GM12892 (cell line): Measurements from ENCODE around the gene ARVCF.

Experiments
- POLR2A ChIP-seq: IDR thresholded peaks from 2 replicates; pipeline ENCODE4 v1.6.1; 2011; ENCODE audit warnings: low read depth, low read length, control low read depth
- POLR2AphosphoS5 ChIP-seq: IDR thresholded peaks from 2 replicates; pipeline ENCODE4 v1.6.1; 2011; ENCODE audit warnings: low read depth, low read length, control low read depth

DNA sequence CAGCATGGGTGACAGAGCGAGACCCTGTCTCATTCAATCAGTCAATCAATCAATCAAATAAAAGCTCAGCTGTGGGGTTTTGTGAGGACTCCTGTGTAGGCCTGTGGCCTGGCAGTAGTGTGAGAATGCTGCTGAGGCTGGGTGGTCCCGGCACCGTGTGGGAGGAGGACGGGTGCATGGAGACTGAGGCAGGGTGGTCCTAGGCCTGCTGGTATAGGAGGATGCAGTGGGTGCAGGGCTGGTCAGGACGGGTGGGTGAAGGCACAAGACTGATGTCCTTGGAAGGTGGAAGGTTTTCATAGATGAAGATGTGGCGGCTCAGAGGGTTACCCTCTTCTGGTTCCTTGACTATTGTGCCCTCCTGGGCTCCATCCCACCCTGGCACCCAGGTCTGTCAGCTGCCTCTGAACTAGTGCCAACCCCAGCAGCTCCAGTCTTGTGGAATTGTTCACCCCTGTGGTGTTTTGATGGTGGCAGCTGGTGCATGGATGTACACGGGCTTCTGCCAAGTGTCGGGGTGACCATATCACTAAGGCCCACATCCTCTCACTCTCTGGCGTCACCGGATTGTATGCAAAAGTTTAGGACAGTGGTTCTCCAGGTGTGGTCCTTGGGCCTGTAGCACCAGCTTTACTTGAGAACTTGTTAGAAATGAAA lies 28.0 kb upstream of the ARVCF start:
- TF ChIP-seq POLR2A (no peak), POLR2AphosphoS5 (no peak)
